Measurements from ENCODE around the gene ZNF526.

The ZNF526 gene

GRCh38 chr19:42242512-42243409, 22.6 kb downstream of the ZNF526 start, which contains the start of gene GSK3A:
GSK3A (minus strand) TSS chr19:42242602; CDS start chr19:42242465, 137 bp downstream.
- TF ChIP-seq ZNF274 (IDR thresholded peaks at IDR 0.05; ENCODE audit: low read depth, low read length) = no peak
- peak within 1 kb of the TSS; percentile 98 for H3K4me3 ChIP-seq (ENCODE audit: low read length)

DNA sequence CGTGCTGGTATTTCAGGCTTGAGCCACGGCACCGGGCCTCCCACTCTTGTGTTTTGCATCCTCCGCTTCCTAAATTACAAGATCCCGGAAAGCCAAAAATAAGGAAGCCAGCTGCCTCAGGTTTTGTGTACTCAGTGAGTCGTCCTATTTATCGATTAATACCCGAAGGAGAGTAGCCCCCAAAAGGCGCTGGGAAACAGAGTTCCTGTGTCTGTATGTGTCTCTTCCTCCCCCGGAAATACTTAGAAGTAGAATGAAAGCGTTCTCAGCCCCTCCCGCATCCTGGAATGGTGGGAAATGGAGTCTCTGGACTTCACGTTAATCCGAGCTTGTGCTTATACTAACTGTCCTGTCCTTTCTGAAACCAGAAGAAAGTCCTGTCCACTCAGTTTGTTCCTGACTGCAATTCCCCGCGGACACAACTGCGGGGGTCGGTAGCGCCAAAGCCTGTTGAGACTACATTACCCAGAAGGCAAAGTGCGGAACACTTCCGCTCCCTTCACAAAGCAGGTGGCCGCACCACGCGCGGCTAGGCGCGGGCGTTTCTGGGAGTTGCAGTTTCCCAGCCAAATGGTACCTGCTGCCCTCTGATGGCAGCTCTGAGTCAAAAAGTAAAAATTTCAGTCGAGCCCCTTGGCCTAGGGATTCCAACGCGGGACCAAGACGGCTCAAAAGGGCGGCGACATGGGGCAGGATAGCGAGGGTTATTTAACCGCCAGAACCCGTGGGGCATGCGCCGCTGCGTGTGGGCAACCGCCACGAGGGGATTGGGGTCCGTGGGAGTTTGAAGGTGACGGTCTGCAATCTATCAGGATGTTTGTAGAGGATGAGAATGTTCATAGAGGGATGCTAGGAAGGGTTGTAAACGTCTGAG, 24.5 kb downstream of the ZNF526 start:
- peak overlapping the region; percentile 87 for H3K4me3 ChIP-seq (ENCODE audit: low read length)
- no peak for TF ChIP-seq ZNF274 (IDR thresholded peaks at IDR 0.05; ENCODE audit: low read depth, low read length)

DNA sequence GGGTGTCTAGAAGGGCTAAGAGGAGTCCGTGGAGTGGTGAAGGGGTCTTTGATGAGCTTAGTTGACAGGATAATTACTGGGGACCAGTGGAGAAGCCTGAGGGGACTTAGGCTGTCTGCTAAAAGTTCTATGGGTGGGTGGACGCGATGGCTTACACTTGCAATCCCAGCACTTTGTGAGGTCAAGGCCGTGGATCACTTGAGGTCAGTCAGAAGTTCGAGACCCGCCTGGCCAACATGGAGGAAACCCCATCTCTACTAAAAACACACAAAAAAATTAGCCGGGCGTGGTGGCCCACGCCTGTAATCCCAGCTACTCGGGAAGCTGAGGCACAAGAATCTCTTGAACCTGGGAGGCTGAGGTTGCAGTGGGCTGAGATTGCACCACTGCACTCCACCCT, 25.1 kb downstream of the ZNF526 start:
- no peak for TF ChIP-seq ZNF274 (IDR thresholded peaks at IDR 0.05; ENCODE audit: low read depth, low read length)
- no peak overlapping the region for H3K4me3 ChIP-seq (ENCODE audit: low read length)

DNA sequence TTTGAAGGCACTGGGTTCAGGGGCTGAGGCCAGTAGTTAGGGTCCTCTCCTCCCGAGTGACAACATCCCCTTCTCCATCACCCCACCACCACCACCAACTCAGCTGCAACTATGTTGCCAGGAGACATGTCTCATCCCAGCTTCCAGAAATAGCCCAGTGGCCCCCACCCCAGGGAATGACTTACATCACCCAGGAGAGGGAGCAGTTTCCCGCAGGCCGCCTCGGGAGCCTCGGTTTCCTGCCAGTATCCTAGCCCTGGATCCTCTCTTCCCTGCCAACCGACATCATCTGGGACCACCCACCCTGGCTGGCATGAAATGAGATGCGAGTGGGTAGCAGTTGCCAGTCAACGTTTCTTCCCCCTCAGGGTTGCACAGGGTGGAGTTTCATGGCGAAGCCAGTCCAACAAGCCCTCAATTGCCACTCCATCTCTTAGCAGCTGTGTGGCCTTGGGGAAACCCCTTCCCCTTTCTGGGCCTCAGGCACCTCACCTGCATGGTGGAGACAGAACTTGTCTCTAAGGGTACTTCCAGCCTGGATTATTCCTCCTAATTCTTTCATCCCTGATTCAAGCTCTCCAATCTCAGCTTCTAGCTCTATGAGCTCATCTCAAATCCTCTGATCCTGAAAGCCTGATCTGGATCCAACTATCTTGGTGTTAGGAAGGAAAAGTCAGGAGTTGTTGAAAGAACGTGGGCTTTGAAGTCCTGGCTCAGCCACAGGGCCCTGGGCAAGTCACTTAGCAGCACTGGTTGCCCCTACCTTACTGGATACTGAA, 26.2 kb downstream of the ZNF526 start:
- no peak for TF ChIP-seq ZNF274 (IDR thresholded peaks at IDR 0.05; ENCODE audit: low read depth, low read length)

DNA sequence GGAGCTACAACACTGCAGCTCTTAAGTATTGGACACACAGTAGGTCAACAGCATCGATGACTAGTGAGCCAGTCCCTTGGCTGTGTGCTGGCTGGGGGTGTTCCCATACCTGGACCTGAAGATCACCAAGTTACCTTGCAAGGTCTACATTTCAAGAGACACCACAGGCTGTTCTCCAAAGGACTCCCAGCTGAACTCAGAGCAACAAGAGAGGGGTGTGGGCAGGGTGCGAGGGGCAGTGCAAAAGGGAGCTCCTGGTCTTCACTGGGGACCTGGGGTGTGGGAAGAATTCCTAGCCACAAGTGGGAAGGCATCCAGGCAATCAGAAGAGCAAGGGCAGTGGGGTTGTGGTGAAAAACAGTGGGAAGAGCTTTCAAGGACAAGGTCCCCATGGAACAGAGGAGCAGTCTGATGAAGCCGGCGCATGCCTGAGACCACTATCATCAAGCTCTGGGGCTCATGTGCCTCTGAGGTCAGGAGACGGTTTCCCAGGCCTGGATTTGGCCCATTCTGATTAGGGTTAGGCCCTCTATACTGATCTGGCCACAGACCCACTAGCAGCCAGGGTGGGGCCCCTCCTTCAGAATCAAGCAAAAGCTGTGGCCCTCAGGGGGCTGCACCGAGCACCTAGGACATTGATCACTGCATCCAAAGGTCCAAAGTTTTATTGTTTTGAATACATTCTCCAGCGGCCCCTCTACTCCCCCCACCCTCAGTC, 27.0 kb downstream of the ZNF526 start:
- H3K4me3 ChIP-seq (ENCODE audit: low read length) = no peak overlapping the region
- no peak for TF ChIP-seq ZNF274 (IDR thresholded peaks at IDR 0.05; ENCODE audit: low read depth, low read length)

More for the DNA sequence above, 26.2 kb downstream of the ZNF526 start:
- no peak overlapping the region for H3K4me3 ChIP-seq (ENCODE audit: low read length)

GRCh38 chr19:42247640-42248199, 27.6 kb downstream of the ZNF526 start:
- TF ChIP-seq ZNF274 (IDR thresholded peaks at IDR 0.05; ENCODE audit: low read depth, low read length) = no peak
- H3K4me3 ChIP-seq (ENCODE audit: low read length) = no peak overlapping the region

DNA sequence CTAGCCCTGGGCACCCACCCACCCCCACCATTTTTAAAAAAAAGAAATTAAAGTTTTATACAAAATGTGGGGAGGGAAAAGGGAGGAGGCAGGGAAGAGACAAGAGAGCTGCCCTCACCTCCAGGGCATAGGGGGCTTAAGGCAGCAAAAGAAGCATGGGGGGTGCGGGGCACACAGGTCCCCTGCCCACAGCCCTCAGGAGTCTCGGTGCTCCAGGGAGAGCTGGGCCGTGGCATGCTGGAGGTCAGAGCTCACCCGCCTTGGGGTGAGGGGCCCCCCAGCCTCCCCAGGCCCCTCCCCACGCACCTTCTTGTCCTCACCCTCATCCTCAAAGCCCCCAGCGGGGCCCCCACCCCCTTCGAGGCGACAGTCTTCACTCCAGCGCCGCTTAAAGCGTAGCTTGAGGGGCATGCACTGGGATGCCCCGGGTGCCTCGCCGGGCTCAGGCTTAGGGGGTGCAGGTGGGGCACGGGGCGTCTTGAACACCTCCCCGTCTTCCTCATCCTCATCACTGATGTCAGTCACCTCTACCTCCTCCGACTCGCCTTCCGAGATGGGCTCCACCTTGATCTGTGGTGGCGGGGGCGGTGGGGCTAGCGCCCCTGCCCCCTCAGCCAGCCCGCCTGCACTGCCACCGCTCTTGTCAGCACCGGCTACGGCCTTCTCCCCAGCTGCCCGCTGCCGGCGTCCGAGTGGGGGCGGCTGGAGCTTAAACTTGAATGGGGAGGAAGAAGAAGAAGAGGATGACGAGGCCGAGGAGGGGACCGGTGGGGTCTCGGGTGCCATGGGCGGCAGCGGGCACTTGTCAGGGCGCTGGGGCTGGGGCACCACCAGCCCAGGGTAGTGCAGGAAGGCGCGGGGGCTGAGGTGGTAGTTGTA, 28.4 kb downstream of the ZNF526 start:
- TF ChIP-seq ZNF274 (IDR thresholded peaks at IDR 0.05; ENCODE audit: low read depth, low read length) = no peak
- no peak overlapping the region for H3K4me3 ChIP-seq (ENCODE audit: low read length)

- TF ChIP-seq ZNF274 (IDR thresholded peaks at IDR 0.05; ENCODE audit: low read depth, low read length) = no peak
- no peak overlapping the region for H3K4me3 ChIP-seq (ENCODE audit: low read length)
These were observed 29.1 kb downstream of the ZNF526 start for GRCh38 chr19:42249149-42249750.

- H3K4me3 ChIP-seq (ENCODE audit: low read length) = no peak overlapping the region
- no peak for TF ChIP-seq ZNF274 (IDR thresholded peaks at IDR 0.05; ENCODE audit: low read depth, low read length)
These were observed 29.7 kb downstream of the ZNF526 start for GRCh38 chr19:42249769-42250168.

DNA sequence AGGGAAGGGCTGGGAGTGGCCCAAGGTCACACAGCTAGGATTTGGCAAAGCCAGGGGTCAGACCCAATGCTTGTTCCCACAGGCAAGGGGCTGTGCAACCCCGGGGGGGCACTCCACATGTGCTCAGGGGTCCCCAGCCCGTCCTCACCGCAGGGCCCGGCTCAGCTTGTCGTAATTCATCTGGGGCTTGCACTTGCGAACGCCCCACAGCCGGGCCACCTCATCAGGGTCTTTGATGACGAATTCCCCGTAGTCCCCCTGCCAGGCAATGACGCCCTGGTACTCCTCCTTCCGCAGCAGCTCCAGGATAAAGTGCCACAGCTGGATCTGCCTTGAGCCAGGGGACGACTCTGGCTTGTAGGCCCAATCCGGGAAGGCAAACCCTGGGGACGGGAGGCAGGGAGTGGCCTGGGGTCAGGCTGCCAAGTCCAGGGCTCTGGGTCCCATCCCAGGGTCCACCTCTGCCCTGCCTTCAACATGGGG, 30.1 kb downstream of the ZNF526 start:
- H3K4me3 ChIP-seq (ENCODE audit: low read length) = no peak overlapping the region
- TF ChIP-seq ZNF274 (IDR thresholded peaks at IDR 0.05; ENCODE audit: low read depth, low read length) = no peak

GRCh38 chr19:42250666-42251531, 30.8 kb downstream of the ZNF526 start:
- no peak for TF ChIP-seq ZNF274 (IDR thresholded peaks at IDR 0.05; ENCODE audit: low read depth, low read length)
- no peak overlapping the region for H3K4me3 ChIP-seq (ENCODE audit: low read length)

Data from GM08714 (cell line).